Endometrial microvascular endothelial cells (primary cell): ENCODE results near the gene WDR91. TPM values are rescaled to one million over a fixed set of nuclear protein-coding genes. Genes with fewer than 3 reads are reported as not detected.

Source experiments
- in situ Hi-C: cut with HindIII; loops from 2 replicates; pipeline ENCODE4 v1.10.0; 2017; ENCODE audit warnings: low sequenced_read_pairs, low pct_unique_long_range_greater_than_20kb; ENCODE audit errors: inconsistent ontology term
- total RNA-seq: library from RNA; depleted of rRNA; stranded (reverse); fragments of >200 nt; gene quantifications from one replicate; pipeline ENCODE4 v1.2.3, GENCODE V29; 2015; ENCODE audit errors: inconsistent ontology term

Gene WDR91
- total RNA-seq, 1 donor from 2014 or later, result 4.8 TPM

GRCh38 chr7:135185471-135186260, 25.7 kb downstream of the WDR91 start:
- in situ Hi-C loops, result no loop called here

- in situ Hi-C loops, result no loop called here
Observed at GRCh38 chr7:135184254-135184841, 27.0 kb downstream of the WDR91 start.

GRCh38 chr7:135183478-135183877, 27.8 kb downstream of the WDR91 start:
- in situ Hi-C loops, result no loop called here

- in situ Hi-C loops, result no loop called here
Observed at GRCh38 chr7:135181929-135182678, 29.2 kb downstream of the WDR91 start.

- in situ Hi-C loops, result no loop called here
Observed at GRCh38 chr7:135181261-135181928, 29.9 kb downstream of the WDR91 start.

GRCh38 chr7:135180122-135180521, 31.2 kb downstream of the WDR91 start:
- in situ Hi-C loops, result no loop called here

- in situ Hi-C loops, result no loop called here
Observed at GRCh38 chr7:135179321-135179925, 31.9 kb downstream of the WDR91 start.

- in situ Hi-C loops, result no loop called here
Observed at GRCh38 chr7:135178364-135178763, 33.0 kb downstream of the WDR91 start.

- in situ Hi-C loops, result no loop called here
Observed at GRCh38 chr7:135177028-135177696, 34.2 kb downstream of the WDR91 start.

GRCh38 chr7:135175931-135176330, 35.4 kb downstream of the WDR91 start:
- in situ Hi-C loops, result no loop called here

- in situ Hi-C loops, result loop anchor here (25.0 kb wide), 1 partner anchor 188 kb away; the partner anchor contains the start of gene AGBL3
Observed at GRCh38 chr7:135174941-135175340, 36.4 kb downstream of the WDR91 start.

- in situ Hi-C loops, result loop anchor here (25.0 kb wide), 1 partner anchor 187 kb away; the partner anchor contains the start of gene AGBL3
Observed at GRCh38 chr7:135173916-135174315, 37.4 kb downstream of the WDR91 start.

GRCh38 chr7:135171581-135172291, 39.6 kb downstream of the WDR91 start:
- in situ Hi-C loops, result loop anchor here (25.0 kb wide), 1 partner anchor 184 kb away; the partner anchor contains the start of gene AGBL3

GRCh38 chr7:135170998-135171481, 40.3 kb downstream of the WDR91 start:
- in situ Hi-C loops, result loop anchor here (25.0 kb wide), 1 partner anchor 184 kb away; the partner anchor contains the start of gene AGBL3

GRCh38 chr7:135170274-135170997, 40.9 kb downstream of the WDR91 start, which contains the start of gene CYREN:
Gene CYREN (minus strand): TSS chr7:135170707. CDS start chr7:135168922, 1,785 bp downstream.
- in situ Hi-C loops, result loop anchor here (25.0 kb wide), 1 partner anchor 183 kb away; the partner anchor contains the start of gene AGBL3

- in situ Hi-C loops, result loop anchor here (25.0 kb wide), 1 partner anchor 183 kb away; the partner anchor contains the start of gene AGBL3
Observed at GRCh38 chr7:135169964-135170273, 41.4 kb downstream of the WDR91 start.
